Iris pigment epithelial cell (primary cell): Measurements from ENCODE around the gene TTC28.
A peak's percentile ranks its signal among the peaks of the same experiment; 100 is the strongest.

Experiments
- DNase-seq: peaks from one replicate; pipeline ENCODE4 v3.0.0-alpha.2; 2011; ENCODE audit warnings: low read depth

The TTC28 gene

DNA sequence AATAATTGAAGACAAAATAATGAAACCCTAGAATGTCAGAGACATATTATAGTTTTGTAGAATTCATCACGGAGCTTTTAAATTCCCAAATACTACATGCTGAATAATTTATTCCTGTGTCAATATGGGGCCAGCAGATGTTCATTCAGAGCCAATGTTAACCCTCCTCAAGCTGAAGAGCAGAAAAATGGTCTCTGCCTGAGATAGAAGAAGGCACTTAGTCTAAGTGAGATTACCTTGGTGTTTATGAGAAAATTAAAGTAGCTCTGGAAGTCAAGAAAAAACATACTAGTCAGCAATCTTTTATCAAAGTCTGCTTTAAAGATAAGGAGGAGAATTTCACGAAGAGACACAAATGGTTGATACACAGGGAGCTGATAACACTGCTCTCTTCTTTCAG, 328.2 kb downstream of the TTC28 start:
- DNase-seq: no peak

DNA sequence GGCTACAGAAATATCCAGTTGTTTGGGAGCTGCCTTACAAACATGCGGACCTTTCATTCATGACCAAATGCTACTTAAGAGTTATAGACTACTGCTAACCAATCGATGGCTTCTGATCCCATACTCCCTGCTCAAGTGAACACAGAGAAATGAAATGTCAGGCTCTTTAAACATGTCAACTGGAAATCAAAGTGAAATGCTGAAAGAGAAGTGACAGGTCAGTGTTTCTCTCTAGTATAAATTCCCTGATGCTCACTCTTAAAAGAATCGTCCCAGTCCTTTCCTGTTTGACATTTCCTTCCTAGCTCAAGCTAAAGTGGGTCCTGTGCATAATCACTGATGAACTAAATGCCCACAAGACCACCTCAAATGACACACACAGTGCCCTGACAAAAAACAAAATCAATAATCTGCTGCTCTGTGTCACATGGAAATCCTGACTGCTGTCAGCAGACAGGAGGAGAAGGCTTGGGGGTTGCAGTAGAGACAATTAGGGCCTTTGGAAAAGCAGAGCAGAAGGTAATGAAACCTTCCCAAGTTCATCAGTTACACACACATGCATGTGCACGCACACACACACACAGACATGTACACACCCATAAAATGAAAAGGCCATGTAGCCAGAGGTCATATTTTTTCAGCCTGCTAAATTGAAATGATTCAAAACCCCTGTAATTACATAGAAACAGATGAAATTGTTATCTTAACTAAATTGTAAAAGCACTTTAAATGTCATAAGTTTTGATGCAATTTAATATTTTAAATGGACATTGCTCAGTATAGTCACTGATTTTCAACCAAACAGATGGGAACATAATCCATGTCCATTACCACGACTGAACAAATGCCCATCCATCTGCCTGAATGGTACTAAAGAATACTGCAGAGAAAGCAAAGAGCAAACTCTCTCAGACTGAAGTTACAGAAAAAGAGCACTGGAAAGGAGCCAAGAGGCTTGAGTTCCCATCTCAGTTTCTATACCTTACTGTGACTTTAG, 330.7 kb downstream of the TTC28 start:
- no peak for DNase-seq

DNA sequence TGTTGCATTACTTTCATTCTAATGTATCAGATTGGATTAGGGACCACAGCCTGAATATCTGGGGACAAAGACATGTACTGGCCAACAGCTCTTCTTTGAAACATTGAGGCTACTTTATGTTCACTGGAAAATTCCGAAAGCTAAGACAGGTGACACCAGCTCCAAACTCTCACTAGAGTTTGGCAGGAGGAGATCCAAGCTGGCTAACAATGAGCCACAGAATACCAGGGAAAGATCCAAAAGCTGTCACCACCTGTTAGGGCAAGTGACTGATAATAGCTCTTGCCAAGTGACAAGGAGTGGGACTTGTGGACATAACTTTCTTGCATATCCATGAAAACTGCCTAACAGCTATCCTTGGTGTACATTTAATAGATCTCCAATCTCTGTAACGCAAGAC, 333.3 kb downstream of the TTC28 start:
- no peak for DNase-seq

DNA sequence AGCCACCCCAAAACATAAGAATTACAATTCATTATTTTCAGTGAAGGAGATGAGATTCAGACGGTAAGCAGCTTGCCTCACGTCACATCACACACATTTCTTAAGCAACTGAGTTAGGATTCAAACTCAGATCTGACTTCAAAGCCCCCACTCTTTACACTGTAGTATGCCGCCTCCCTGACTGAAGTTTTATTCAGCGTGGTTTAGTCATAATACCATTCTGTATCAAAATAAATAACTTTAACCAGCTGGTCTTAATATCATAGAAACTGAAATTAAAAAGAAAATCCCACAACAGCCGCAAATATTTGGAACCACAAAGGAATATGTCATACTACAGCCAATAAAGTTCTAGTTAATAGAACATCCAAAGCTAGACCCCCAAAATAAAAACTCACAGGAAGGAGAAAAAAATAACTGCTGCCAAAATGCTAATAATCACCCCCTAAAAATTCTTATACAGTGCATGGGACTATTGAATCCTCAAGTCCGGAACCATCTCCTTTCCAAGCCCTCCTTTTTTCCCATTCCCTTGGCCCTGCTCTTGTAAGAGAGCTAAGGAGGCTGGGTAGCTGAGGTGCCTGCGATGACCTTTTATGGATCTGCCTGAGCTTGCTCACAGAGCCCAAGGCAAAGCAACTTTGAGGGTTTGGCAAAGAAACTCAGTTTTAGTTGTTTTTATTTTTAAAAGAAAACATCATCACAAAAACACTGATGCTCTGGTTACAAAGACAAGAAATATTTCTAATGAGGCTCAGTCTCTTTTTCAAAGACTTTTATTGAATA, 334.5 kb downstream of the TTC28 start:
- peak; percentile 17 for DNase-seq

DNA sequence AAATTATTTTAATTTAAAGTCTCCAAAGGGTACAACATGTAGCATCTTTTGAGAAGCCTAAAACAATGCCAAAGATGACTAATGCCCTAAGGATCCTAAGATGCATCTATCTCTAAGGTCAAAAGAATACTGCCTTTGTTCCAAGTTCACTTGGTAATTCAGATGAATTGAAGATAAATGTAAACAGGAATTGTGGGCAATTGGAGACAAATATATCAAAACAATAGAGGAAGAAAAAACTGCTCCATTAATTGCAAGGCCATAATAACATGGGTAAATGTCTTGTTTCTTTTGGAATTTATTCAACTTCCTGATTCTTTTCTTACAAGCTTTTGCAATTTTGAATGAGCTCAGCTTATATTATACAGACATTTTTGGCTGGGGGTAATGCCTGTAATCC, 338.6 kb downstream of the TTC28 start:
- no peak for DNase-seq

DNA sequence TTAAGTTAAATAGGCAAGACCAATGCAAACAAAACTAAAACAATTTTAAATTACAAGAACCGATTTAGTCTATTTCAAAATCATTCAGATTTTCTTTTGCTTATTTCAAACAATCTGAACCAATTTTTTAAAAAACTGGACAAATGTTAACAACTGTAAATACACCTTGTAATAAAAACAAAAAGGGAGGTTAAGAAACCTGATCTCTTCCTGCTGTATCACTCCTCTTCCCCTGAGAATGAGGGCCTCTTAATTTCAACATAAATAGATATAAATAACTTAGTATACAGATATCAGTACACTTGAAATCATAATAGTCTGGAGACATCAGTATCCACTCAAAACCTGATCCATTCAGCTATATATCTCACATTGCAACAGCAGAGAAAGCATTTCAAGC, 346.6 kb downstream of the TTC28 start:
- DNase-seq: no peak

DNA sequence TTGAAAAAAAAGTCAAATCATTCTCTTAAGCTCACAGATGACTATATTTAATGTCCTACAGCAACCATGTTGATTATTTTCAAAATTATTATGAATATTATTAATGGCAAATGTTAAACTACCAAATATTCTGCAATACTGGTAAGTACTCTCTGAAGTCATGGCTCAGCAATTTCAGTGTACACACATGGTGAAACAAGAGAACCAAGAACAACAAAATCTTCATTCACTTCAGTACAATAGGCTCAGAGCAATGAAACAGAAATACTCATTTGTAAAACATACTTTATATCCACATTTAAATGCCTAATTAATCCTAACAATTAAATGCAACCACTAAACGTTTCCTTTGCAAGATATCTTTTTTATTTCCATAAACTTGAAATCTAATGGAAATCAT, 347.2 kb downstream of the TTC28 start:
- DNase-seq: peak; percentile 58

DNA sequence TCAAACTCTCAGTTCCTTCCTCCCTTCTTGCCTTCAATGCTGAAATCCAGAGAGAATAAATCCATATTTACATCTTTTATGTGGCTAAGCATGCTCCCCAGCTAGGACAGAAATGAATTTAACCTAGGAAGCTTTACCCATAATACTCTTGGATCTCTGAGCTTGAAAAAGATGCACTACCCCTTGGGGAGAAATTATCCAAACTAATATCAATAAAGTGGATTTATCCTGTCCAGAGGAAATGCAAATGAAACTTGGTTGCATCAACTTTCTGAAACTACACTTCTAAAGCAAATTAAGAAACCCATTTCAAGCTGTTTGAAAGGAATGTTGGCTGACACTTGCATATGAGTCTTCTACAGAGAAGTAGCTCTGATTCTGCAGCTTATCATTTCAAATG, 347.9 kb downstream of the TTC28 start:
- DNase-seq: no peak

DNA sequence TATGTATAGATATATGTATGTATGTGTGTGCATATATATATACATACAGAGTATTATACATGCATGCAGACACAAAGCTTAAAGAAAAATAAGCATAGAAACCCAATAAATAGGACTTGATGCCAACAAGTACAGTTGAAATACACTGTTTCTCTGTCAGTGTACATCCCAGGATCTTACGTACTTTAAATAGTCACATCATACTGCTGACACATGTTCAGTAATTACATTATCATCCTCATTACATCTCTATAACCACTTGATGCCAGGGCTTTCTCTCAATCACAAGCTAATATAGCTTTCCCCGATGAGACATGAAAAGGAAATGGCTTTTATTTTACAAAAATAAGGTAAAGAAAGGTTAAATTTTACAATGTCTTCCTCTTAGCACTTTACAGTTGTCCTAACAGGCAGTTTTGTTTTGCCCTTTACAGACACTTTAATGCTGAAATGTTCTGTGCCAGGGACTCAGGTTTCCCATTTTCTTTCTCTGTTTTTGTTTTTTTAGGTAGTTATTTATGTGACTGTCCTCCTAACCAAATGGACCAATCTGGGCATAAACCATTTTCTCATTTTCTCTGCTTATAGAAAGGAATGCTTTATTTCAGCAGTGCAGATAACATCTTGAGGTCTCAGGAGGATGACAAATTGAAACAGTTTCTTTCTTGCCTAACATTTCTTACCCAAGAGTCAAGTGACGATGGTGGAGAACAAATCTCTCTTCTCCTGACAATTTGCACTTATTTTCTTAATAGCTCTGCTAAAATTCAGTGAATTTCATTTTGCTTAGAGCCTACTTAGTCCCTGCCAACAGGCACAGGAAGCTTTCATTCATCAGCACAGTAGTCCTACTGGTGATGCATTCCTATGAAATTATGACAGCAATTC, 350.2 kb downstream of the TTC28 start:
- peak; percentile 65 for DNase-seq

DNA sequence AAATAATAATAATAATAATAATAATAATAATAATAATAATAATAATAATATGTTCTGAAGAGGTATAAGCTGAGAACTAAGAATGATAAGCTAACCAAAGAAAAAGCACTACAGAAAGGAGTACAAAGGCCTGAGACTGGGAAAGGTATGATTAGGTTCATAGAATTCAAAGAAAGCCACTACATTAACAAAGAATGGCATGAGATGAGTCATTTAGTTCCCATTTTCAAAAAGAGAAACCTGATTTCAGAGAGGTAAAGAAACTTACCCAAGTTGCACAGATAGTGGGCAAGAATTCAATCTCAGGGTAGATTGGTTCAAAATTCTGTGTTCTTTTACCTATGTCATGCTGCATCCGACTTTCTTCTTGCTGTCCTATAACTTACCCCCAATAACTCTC, 350.9 kb downstream of the TTC28 start:
- no peak for DNase-seq

DNA sequence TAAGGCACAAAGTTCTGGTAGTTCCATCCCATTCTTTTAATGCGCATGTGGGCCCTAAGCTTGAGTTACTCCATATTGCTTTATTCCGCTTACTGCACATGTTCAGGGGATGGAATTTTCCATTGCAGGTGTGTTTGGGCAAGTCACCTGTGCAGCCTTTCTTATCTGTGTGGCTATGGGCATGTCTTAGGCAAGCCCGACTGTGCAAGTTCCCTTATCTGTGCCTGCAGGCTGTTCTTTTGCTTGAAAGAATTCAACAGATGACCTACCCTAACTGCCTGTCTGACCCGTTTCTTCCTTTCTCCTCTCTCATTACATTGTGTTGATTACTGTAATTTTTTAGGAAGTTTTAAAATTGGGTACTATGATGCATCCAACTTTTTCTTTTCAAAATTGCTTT, 363.6 kb downstream of the TTC28 start:
- no peak for DNase-seq

DNA sequence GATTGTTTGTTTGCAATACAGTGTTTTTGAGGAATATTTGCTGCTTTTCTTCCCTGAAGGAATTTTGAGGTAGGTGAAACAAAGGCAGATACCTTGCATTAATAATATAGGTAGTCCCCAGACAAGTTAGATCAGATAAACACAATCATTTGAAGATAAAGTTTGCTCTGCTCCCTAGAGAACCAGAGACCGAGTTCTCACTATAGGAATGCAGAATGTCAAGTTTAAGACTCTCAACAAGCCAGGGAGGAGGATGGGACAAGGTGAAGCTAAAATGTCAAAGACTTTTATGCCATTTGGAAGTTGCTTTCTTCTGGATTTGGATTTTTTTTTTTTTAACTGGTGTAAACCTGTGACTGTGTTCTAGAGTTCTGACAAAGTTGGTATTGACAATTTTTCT, 364.7 kb downstream of the TTC28 start:
- no peak for DNase-seq

DNA sequence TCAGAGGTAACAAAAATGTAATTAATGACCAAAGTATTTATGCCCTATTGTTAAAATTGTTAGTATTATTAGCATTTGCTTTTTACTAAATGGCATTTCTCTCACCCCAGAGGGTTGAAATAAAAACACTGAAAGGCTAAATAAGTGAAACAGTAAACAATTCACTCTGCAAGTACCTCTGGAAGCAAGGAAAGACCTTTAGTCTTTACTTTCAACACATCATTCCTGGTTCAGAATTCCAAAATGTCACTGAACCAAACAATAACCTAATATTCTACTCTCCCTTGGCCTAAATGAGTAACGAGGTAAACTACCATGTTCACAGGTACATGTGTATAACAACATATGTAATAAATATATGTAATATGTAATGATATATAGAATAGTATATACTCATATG, 369.3 kb downstream of the TTC28 start:
- no peak for DNase-seq

DNA sequence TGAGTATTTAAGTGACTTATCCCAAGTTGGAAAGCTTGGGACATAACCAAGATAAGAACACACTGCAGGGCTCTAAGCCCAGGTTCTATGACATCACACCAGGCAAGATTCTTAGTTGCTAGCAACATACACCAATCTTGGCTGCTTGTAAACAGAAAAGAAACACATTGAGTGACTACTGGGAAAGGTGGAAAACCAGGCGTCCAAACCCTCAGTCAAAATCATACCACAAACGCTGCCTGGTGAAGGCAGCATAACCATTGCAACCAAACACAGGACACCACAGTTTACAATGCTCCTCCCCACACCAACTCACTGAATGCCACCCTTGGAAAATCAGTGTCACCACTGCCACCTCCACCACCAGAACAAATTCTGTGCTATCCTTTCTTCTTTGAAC, 379.9 kb downstream of the TTC28 start:
- DNase-seq: peak; percentile 16

DNA sequence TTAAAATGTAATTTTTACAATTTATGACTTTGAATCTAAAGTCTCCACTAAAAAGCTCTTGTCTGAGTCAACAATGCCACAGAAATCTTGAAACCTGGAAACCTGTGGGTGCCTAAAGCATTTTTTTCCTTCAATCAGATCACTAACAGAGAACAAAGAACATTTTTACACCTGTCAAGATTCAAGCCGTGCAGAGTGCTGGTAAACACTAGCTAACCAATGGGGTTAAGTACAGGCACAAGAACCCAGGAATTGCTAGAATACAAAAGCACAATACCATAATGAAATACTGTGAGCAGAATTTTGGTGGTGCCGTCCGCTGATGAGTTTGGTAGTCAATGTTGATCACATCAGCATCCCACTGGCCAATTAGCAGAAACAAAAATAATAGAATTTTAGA, 380.3 kb downstream of the TTC28 start:
- DNase-seq: no peak

DNA sequence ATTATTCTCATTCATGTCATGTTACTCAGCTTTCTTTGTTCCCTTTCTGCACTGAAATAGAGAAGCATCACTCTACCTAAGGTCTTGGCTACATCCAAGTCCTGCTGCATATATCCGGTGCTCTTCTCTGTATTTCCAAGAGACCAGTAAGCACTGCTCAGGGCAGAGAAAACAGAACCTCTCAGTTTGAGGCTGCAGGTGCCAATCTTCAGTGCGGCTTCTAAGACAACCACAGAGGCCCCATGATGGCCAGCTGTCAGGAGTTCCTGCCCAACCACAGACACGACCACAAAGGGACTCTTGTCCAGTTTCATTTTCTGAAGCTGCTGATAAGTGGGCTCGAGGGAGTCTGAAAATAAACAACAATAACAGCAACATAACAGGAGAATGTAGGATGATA, 382.1 kb downstream of the TTC28 start:
- DNase-seq: peak; percentile 17

DNA sequence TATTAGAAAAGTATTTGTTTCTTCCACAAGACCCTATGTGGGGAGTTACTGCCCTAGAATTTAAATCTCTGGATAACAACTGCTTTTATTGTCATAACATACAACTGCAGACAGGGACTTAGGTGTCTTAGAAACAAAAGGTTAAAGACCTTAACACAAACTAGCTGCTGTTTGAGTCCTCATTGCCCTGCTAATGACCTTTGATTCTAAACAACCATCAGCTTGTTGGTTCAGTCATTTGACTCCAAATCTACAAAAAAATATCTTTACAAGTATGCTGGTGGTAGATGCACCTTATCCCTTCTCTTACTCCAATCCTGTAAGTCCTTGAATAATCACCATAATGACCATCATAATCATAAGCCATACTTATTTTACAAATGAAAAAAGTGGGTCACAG, 383.2 kb downstream of the TTC28 start:
- DNase-seq: no peak

DNA sequence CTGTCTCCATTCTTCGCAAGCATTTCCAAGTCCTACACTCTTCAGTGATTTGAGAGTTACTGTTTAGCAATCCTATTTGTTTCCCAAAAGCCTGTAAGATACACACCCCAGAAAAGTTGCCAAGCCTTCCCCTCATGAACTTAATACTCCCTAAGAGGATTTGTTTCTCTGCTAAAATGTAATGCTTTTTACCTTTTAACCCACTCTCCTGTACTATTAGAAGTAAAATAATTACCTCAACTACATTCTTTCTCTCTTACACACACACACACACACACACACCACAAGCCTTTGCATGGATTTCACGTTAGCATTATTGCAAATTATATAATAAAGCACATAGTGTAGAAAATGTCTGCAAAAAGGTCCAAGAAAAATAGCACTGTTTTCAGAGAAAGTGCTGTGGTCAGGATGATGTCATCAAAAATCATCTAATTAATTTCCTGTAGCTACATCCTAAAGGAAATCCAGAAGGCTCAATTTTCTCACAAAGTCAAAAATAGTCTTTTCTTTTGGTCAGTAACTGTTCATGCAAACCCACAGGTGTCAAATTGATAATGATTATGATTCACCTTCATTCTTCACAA, 396.5 kb downstream of the TTC28 start:
- peak; percentile 40 for DNase-seq

DNA sequence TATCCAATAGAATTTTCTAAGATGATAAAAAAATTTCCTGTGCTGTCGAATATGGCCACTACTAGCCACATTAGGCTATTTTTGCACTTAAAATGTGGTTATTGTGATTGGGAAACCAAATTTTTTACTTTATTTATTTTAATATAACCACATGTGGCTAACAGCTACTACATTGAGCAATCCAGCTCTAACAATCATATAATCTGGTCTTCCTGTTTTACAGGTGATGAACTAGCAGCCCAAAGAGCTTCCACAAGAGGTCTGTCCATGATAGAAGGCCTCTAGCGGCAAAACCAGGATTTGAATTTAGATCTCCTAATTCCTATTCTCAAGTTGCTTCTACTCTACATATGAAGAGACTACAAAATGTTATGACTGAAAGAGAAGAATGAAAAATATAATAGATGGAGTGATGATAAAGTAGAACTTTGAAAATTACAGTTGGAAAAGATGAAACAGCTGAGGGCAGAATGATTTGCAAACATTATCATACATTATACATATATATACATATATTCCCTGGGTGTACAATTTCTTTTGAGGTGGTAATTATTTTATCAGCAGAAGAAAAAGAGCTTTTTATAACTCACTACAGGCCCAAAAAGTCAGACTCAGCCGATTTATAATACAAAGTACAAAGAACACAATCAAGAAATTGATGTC, 397.1 kb downstream of the TTC28 start:
- DNase-seq: peak; percentile 80

DNA sequence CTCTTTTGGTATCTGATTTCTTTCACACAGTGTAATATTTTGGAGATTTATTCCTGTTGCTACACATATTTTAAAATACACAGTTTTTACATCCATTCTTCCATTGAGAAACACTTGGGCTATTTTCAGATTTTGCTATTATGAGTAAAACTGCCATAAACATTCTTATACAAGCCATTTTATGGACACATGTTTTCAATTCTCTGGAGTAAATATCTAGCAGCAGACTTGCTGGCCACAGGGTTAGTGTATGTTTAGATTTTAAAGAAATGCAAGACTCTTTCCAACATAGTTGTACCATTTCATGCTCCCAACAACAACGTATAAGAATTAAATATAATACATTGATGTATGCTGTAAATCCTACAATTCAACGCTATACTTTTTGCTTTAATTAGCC, 399.8 kb downstream of the TTC28 start:
- DNase-seq: peak; percentile 18

DNA sequence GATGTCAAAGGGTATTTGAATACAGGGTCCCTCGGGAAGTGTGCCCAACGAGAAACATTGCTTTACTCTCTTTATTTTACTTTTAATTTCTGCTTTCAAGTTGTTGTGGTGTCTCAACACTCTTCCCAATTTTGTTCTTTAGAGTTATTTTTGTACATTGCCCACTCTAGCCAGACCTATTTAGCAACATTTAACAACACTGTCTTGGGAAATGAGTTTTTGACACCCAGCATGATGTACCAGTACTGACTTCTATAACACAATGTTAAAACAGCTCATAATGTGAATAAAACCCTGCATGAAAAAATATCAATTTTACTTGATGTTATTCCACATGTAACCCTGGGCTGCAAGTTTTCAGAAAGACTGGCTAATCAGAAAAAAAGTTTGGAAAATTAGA, 410.4 kb downstream of the TTC28 start:
- DNase-seq: no peak
